Measurements from ENCODE around the gene NF1. TPM values are rescaled to one million over a fixed set of nuclear protein-coding genes. Genes with fewer than 3 reads are reported as not detected.

Gene NF1
- total RNA-seq, 4 donors from 2014 or later, result 40.9 to 158 (median 113) TPM

GRCh38 chr17:31272236-31272635, 177.5 kb downstream of the NF1 start:
- no peak overlapping the region for H3K27ac ChIP-seq
- no peak overlapping the region for H3K4me3 ChIP-seq
- intact Hi-C loops (cut with DNase I; ENCODE audit: low total_unique reads), result no loop called here
- no peaks in the 10 kb centered on the region for H3K4me1 ChIP-seq
- no peaks in the 10 kb centered on the region for H3K36me3 ChIP-seq
- no peaks in the 10 kb centered on the region for H3K9me3 ChIP-seq
- TF ChIP-seq POLR2A (IDR thresholded peaks at IDR 0.05) (no peak), CTCF (IDR thresholded peaks at IDR 0.05) (no peak)
- H3K27me3 ChIP-seq, result no peaks in the 10 kb centered on the region
- DNase-seq, result no peak

GRCh38 chr17:31272803-31273202, 178.0 kb downstream of the NF1 start:
- DNase-seq, result no peak
- intact Hi-C loops (cut with DNase I; ENCODE audit: low total_unique reads), result no loop called here
- Histone ChIP-seq H3K9me3 (no peaks in the 10 kb centered on the region), H3K27ac (no peak overlapping the region), H3K36me3 (no peaks in the 10 kb centered on the region), H3K27me3 (no peaks in the 10 kb centered on the region), H3K4me3 (no peak overlapping the region), H3K4me1 (no peaks in the 10 kb centered on the region)
- TF ChIP-seq CTCF (IDR thresholded peaks at IDR 0.05) (no peak), POLR2A (IDR thresholded peaks at IDR 0.05) (no peak)

GRCh38 chr17:31273516-31273915, 178.7 kb downstream of the NF1 start:
- H3K4me3 ChIP-seq, result no peak overlapping the region
- no peaks in the 10 kb centered on the region for H3K36me3 ChIP-seq
- H3K27me3 ChIP-seq, result no peaks in the 10 kb centered on the region
- H3K9me3 ChIP-seq, result no peaks in the 10 kb centered on the region
- TF ChIP-seq POLR2A (IDR thresholded peaks at IDR 0.05), result no peak
- no peak for TF ChIP-seq CTCF (IDR thresholded peaks at IDR 0.05)
- intact Hi-C loops (cut with DNase I; ENCODE audit: low total_unique reads), result no loop called here
- DNase-seq, result no peak
- H3K4me1 ChIP-seq, result no peaks in the 10 kb centered on the region
- peak overlapping the region in 1 of 2 donors; percentile 31 for H3K27ac ChIP-seq

- no peak for TF ChIP-seq CTCF (IDR thresholded peaks at IDR 0.05)
- TF ChIP-seq POLR2A (IDR thresholded peaks at IDR 0.05), result no peak
- DNase-seq, result no peak
- Histone ChIP-seq H3K4me1 (no peaks in the 10 kb centered on the region), H3K4me3 (no peak overlapping the region), H3K36me3 (no peaks in the 10 kb centered on the region), H3K27ac (peak overlapping the region in 1 of 2 donors; percentile 31), H3K27me3 (no peaks in the 10 kb centered on the region), H3K9me3 (no peaks in the 10 kb centered on the region)
- intact Hi-C loops (cut with DNase I; ENCODE audit: low total_unique reads), result no loop called here
Observed at GRCh38 chr17:31274252-31274651, 179.5 kb downstream of the NF1 start.

GRCh38 chr17:31275116-31275515, 180.3 kb downstream of the NF1 start:
- Histone ChIP-seq H3K4me3 (no peak overlapping the region), H3K27ac (peak overlapping the region in 1 of 2 donors; percentile 5), H3K27me3 (no peaks in the 10 kb centered on the region), H3K4me1 (no peaks in the 10 kb centered on the region), H3K9me3 (no peaks in the 10 kb centered on the region), H3K36me3 (no peaks in the 10 kb centered on the region)
- intact Hi-C loops (cut with DNase I; ENCODE audit: low total_unique reads), result no loop called here
- TF ChIP-seq POLR2A (IDR thresholded peaks at IDR 0.05) (no peak), CTCF (IDR thresholded peaks at IDR 0.05) (no peak)
- no peak for DNase-seq
